Immature natural killer cell (primary cell): ENCODE results near the gene DGKD. TPM values are rescaled to one million over a fixed set of nuclear protein-coding genes. Genes with fewer than 3 reads are reported as not detected.

ENCODE experiments used
- DNase-seq, 3 donors: peaks; one replicate each; pipeline ENCODE4 v3.0.0; 2022; ENCODE audit warnings: mixed read lengths in 1 of 3
- H3K27ac Mint-ChIP-seq, 6 donors: one replicate each; pipeline ENCODE4 v1.8.0; 2020; ENCODE audit warnings: mixed read lengths in 6 of 6, mild to moderate bottlenecking in 5 of 6, inconsistent platforms in 4 of 6, moderate library complexity in 3 of 6
- H3K27me3 Mint-ChIP-seq, 3 donors: one replicate each; pipeline ENCODE4 v1.8.0; 2020 to 2021; ENCODE audit warnings: low read depth in 3 of 3, mild to moderate bottlenecking in 3 of 3, mixed read lengths in 3 of 3, moderate library complexity in 3 of 3, inconsistent platforms in 1 of 3
- H3K36me3 Mint-ChIP-seq, 3 donors: one replicate each; pipeline ENCODE4 v1.8.0; 2020; ENCODE audit warnings: mixed read lengths in 3 of 3, inconsistent platforms in 2 of 3, mild to moderate bottlenecking in 2 of 3
- H3K4me1 Mint-ChIP-seq, 2 donors: one replicate each; pipeline ENCODE4 v1.8.0; 2020; ENCODE audit warnings: inconsistent platforms in 2 of 2, mild to moderate bottlenecking in 2 of 2, mixed read lengths in 2 of 2, moderate library complexity in 1 of 2
- H3K4me3 Mint-ChIP-seq, 5 donors: one replicate each; pipeline ENCODE4 v1.8.0; 2020; ENCODE audit warnings: mild to moderate bottlenecking in 5 of 5, mixed read lengths in 5 of 5, inconsistent platforms in 3 of 5, moderate library complexity in 3 of 5
- H3K9me3 Mint-ChIP-seq, 6 donors: one replicate each; pipeline ENCODE4 v1.8.0; 2020; ENCODE audit warnings: mild to moderate bottlenecking in 6 of 6, mixed read lengths in 6 of 6, inconsistent platforms in 4 of 6, moderate library complexity in 3 of 6
- polyA plus RNA-seq, 3 donors: library from polyadenylated mRNA; unstranded; fragments of 300-500 nt; fragmentation: Illumina TruSeq; gene quantifications; one replicate each; pipeline ENCODE4 v1.2.3, GENCODE V29; 2021

The DGKD gene
- polyA plus RNA-seq, 3 donors from 2014 or later: 15.9 to 60.6 (median 21.3) TPM

- peaks cover 4 to 58% (median 17%) of the 10 kb centered on the region in 3 donors for H3K36me3 Mint-ChIP-seq
- no peaks in the 10 kb centered on the region for H3K9me3 Mint-ChIP-seq
- peaks cover 0 to 4% of the 10 kb centered on the region in 2 donors for H3K4me1 Mint-ChIP-seq
- H3K4me3 Mint-ChIP-seq: no peak overlapping the region
- H3K27me3 Mint-ChIP-seq: peaks cover 1 to 13% (median 9%) of the 10 kb centered on the region in 3 donors
- H3K27ac Mint-ChIP-seq: peak overlapping the region in 4 of 6 donors; percentile 27 to 85 (median 50)
- no peak for DNase-seq
These were observed 102.6 kb downstream of the DGKD start for GRCh38 chr2:233456934-233457333.

- Mint-ChIP-seq H3K4me3 (peak overlapping the region in 1 of 5 donors; percentile 33), H3K9me3 (no peaks in the 10 kb centered on the region), H3K36me3 (peaks cover 7 to 58% (median 18%) of the 10 kb centered on the region in 3 donors), H3K4me1 (peaks cover 0 to 6% of the 10 kb centered on the region in 2 donors), H3K27ac (peak overlapping the region in 5 of 6 donors; percentile 11 to 85 (median 36)), H3K27me3 (peaks cover 1 to 13% (median 9%) of the 10 kb centered on the region in 3 donors)
- no peak for DNase-seq
These were observed 103.1 kb downstream of the DGKD start for GRCh38 chr2:233457356-233457755.

GRCh38 chr2:233458031-233458610 is 103.8 kb downstream of the DGKD start:
- Mint-ChIP-seq H3K4me3 (no peak overlapping the region), H3K9me3 (no peaks in the 10 kb centered on the region), H3K27me3 (peaks cover 1 to 13% (median 9%) of the 10 kb centered on the region in 3 donors), H3K36me3 (peaks cover 7 to 56% (median 21%) of the 10 kb centered on the region in 3 donors), H3K27ac (peak overlapping the region in 3 of 6 donors; percentile 3 to 30 (median 26)), H3K4me1 (peaks cover 0 to 6% of the 10 kb centered on the region in 2 donors)
- DNase-seq: no peak

DNA sequence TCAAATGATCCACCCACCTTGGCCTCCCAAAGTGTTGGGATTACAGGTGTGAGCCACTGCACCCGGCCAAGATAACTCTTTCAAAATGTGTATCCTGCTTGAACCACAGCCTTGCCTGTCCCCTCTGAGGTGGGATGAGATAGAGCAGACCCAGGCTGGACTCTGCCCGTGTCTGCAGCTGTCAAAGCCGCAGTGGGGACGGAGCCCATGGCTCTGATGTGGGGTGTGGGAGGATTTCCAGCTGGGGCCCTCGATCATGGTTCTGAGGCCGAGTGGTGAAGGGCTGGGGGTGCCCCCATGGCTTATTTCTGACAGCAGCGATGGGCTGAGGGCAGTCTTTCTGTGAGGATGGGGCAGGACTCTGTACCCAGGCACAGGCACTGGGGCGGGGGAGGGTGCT is 104.5 kb downstream of the DGKD start:
- Mint-ChIP-seq H3K4me3 (no peak overlapping the region), H3K4me1 (peaks cover 0 to 7% of the 10 kb centered on the region in 2 donors), H3K27ac (peak overlapping the region in 1 of 6 donors; percentile 4), H3K36me3 (peaks cover 12 to 58% (median 26%) of the 10 kb centered on the region in 3 donors), H3K9me3 (no peaks in the 10 kb centered on the region), H3K27me3 (peaks cover 3 to 11% (median 9%) of the 10 kb centered on the region in 3 donors)
- no peak for DNase-seq

GRCh38 chr2:233459426-233459825 is 105.1 kb downstream of the DGKD start:
- DNase-seq: no peak
- Mint-ChIP-seq H3K27ac (no peak overlapping the region), H3K36me3 (peaks cover 12 to 58% (median 26%) of the 10 kb centered on the region in 3 donors), H3K4me1 (peaks cover 0 to 7% of the 10 kb centered on the region in 2 donors), H3K4me3 (no peak overlapping the region), H3K9me3 (no peaks in the 10 kb centered on the region), H3K27me3 (peaks cover 3 to 11% (median 9%) of the 10 kb centered on the region in 3 donors)

DNA sequence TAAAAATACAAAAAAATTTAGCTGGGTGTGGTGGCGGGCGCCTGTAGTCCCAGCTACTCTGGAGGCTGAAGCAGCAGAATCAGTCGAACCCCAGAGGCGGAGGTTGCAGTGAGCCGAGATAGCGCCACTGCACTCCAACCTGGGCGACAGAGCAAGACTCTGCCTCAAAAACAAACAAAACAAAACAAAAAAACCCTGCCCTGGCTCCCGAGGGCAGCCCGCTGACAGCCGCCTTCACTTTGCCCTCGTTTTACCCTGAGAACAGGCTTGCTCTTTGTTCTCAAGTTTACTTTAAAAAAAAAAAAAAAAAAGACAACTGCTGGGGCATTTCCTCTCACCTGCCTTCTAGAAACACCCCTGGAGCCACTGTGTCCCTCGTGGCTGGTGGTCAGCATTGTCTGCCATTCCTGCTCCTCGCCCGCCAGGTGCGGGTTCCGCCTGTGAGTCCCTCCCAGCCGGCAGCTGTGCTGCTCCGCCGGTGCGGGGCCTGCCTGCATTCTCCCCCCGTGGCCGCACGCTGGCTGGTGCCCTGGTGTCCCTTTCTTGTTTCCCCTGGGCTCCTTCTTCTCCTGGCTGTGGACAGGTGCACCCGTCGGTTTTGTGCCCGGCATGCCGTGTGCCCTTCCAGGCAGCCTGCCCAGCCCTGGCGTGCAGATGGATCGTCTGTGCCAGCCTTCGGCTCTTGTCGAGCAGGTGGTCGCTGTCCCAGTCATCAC is 106.6 kb downstream of the DGKD start:
- H3K4me3 Mint-ChIP-seq: no peak overlapping the region
- no peaks in the 10 kb centered on the region for H3K9me3 Mint-ChIP-seq
- no peak for DNase-seq
- H3K36me3 Mint-ChIP-seq: peaks cover 11 to 51% (median 18%) of the 10 kb centered on the region in 3 donors
- H3K4me1 Mint-ChIP-seq: peaks cover 0 to 7% of the 10 kb centered on the region in 2 donors
- peaks cover 3 to 14% (median 9%) of the 10 kb centered on the region in 3 donors for H3K27me3 Mint-ChIP-seq
- H3K27ac Mint-ChIP-seq: no peak overlapping the region

- peak overlapping the region in 1 of 6 donors; percentile 9 for H3K27ac Mint-ChIP-seq
- H3K36me3 Mint-ChIP-seq: peaks cover 15 to 52% (median 20%) of the 10 kb centered on the region in 3 donors
- peaks cover 0 to 7% of the 10 kb centered on the region in 2 donors for H3K4me1 Mint-ChIP-seq
- no peak for DNase-seq
- no peaks in the 10 kb centered on the region for H3K9me3 Mint-ChIP-seq
- no peak overlapping the region for H3K4me3 Mint-ChIP-seq
- peaks cover 3 to 14% (median 9%) of the 10 kb centered on the region in 3 donors for H3K27me3 Mint-ChIP-seq
These were observed 107.2 kb downstream of the DGKD start for GRCh38 chr2:233461481-233461891.

DNA sequence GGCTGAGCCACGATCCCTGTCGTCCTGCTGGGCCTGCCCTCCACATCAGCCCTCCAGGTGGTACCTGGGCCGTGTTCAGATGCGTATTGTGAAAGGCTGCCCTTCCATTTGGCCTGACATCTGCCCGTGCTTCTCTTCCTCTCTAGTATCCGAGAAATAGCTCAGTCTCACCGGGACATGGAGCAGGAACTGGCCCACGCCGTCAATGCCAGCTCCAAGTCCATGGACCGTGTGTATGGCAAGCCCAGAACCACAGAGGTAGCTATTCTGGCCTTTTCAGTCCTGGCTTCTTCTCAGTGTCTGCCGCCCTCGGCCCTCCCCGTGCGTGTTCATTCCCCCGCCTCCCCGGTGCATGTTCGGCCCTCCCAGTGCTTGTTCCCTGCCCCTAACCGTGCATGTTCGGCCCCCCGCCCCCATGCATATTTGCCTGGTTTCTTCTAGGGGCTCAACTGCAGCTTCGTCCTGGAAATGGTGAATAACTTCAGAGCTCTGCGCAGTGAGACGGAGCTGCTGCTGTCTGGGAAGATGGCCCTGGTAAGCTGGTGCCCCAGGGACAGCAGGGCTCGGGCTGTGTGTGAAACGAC is 108.0 kb downstream of the DGKD start:
- Mint-ChIP-seq H3K36me3 (peaks cover 17 to 52% (median 20%) of the 10 kb centered on the region in 3 donors), H3K27me3 (peaks cover 3 to 14% (median 9%) of the 10 kb centered on the region in 3 donors), H3K4me1 (peaks cover 0 to 5% of the 10 kb centered on the region in 2 donors), H3K27ac (peak overlapping the region in 3 of 6 donors; percentile 26 to 53 (median 40)), H3K4me3 (no peak overlapping the region), H3K9me3 (no peaks in the 10 kb centered on the region)
- no peak for DNase-seq

DNA sequence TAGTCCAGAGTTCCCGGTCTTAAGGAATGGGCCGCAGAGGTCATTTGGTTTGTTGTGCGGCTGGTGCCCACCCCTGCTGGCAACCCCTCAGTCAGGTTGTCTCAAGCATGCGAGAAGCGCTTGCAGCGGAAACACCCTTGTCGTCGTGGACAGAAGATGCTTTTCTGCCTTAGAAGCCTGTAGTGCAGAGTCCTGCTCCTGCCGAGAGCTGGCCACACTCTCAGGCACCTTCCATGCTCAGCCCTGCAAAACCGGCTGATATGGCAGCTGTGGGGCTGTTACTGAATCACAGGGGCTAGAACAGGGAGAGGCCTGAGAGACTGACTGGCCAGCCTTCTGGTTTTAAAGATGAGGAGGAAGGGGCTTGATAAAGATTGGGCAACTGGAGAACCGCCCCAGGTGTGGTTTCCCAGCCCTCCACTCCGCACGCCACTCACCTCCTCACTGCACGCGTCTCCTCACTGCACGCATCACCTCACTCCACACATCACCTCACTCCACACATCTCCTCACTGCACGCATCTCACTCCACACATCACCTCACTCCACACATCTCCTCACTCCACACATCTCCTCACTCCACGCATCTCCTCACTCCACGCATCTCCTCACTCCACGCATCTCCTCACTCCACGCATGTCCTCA is 108.7 kb downstream of the DGKD start:
- H3K27me3 Mint-ChIP-seq: peaks cover 2 to 9% (median 9%) of the 10 kb centered on the region in 3 donors
- no peak overlapping the region for H3K4me3 Mint-ChIP-seq
- H3K36me3 Mint-ChIP-seq: peaks cover 17 to 53% (median 24%) of the 10 kb centered on the region in 3 donors
- DNase-seq: no peak
- H3K4me1 Mint-ChIP-seq: peaks cover 0 to 3% of the 10 kb centered on the region in 2 donors
- no peak overlapping the region for H3K27ac Mint-ChIP-seq
- H3K9me3 Mint-ChIP-seq: no peaks in the 10 kb centered on the region

GRCh38 chr2:233463586-233463985 is 109.3 kb downstream of the DGKD start:
- H3K9me3 Mint-ChIP-seq: no peaks in the 10 kb centered on the region
- H3K27ac Mint-ChIP-seq: peak overlapping the region in 1 of 6 donors; percentile 83
- no peak for DNase-seq

GRCh38 chr2:233464056-233464455 is 109.8 kb downstream of the DGKD start:
- Mint-ChIP-seq H3K27me3 (peaks cover 2 to 12% (median 9%) of the 10 kb centered on the region in 3 donors), H3K9me3 (no peaks in the 10 kb centered on the region), H3K27ac (no peak overlapping the region), H3K36me3 (peaks cover 17 to 59% (median 26%) of the 10 kb centered on the region in 3 donors), H3K4me3 (no peak overlapping the region), H3K4me1 (peaks cover 0 to 3% of the 10 kb centered on the region in 2 donors)
- DNase-seq: no peak

More at GRCh38 chr2:233463586-233463985, 109.3 kb downstream of the DGKD start:
- H3K4me3 Mint-ChIP-seq: peak overlapping the region in 1 of 5 donors; percentile 25
- H3K27me3 Mint-ChIP-seq: peaks cover 2 to 9% (median 9%) of the 10 kb centered on the region in 3 donors
- H3K4me1 Mint-ChIP-seq: peaks cover 0 to 3% of the 10 kb centered on the region in 2 donors
- peaks cover 17 to 56% (median 24%) of the 10 kb centered on the region in 3 donors for H3K36me3 Mint-ChIP-seq

DNA sequence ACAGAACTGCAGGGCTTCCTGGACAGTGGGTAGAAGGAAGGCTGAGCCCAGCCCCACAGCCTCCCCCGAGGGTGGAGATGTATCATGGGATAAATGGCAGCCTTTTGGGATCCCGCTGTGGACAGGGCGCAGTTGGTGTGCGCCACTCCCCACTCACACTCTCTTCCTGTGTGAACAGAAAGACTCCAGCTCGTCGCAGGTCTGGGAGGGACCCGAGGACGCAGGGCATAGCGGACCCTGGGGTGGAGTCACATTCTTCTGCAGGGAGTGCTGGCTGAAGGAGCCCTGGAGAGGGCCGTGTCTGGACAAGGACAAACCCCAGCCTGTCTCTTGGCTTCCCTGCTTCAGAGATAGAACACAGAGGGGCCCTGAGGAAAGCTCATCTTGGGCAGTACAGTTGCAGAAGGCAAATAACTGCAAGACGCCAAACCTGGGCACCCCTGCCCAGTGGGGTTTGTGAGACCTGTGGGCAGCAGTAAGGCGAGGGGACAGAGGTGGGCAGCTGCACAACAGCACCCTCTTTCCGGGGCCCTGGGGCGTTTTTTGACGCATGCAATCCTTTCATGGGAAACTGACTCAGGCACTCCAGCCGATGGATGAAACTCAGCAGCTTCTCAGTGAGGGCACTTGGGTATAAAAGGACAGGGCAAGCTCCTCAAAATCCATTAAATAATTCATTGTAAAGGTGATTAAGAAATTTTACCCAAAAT is 110.4 kb downstream of the DGKD start:
- no peak for DNase-seq
- H3K27me3 Mint-ChIP-seq: peaks cover 2 to 13% (median 7%) of the 10 kb centered on the region in 3 donors
- H3K4me3 Mint-ChIP-seq: no peak overlapping the region
- no peaks in the 10 kb centered on the region for H3K9me3 Mint-ChIP-seq
- peaks cover 0 to 3% of the 10 kb centered on the region in 2 donors for H3K4me1 Mint-ChIP-seq
- peaks cover 17 to 64% (median 27%) of the 10 kb centered on the region in 3 donors for H3K36me3 Mint-ChIP-seq
- H3K27ac Mint-ChIP-seq: no peak overlapping the region
